ENCODE data around the gene ALPK3. TPM values are rescaled to one million over a fixed set of nuclear protein-coding genes. Genes with fewer than 3 reads are reported as not detected.

ALPK3 gene
- total RNA-seq, 1 donor from 2014 or later, result 13.5 TPM

GRCh38 chr15:84919106-84919667 lies 102.0 kb downstream of the ALPK3 start:
- DNase-seq (ENCODE audit: low read depth, low spot score), result no peak

GRCh38 chr15:84921121-84921520 lies 104.0 kb downstream of the ALPK3 start:
- DNase-seq (ENCODE audit: low read depth, low spot score), result no peak

- no peak for DNase-seq (ENCODE audit: low read depth, low spot score)
Measured at GRCh38 chr15:84922530-84922929, 105.4 kb downstream of the ALPK3 start.

Other genes starting within 250 kb of the ALPK3 start
- gene ZSCAN2, start 216.3 kb upstream of the ALPK3 start, total RNA-seq, result 11.5 and 14.1 TPM in 2 replicates
- 23.8 and 31.3 TPM in 2 replicates for gene WDR73, start 163.1 kb upstream of the ALPK3 start, total RNA-seq
- gene NMB, start 159.2 kb upstream of the ALPK3 start, total RNA-seq, result 4.9 and 7.3 TPM in 2 replicates
- 226 and 288 TPM in 2 replicates for gene SEC11A, start 101.2 kb upstream of the ALPK3 start, total RNA-seq
- 3.9 and 4.0 TPM in 2 replicates for gene ZNF592, start 68.8 kb upstream of the ALPK3 start, total RNA-seq
- not detected in 2 replicates for gene SLC28A1, start 67.3 kb downstream of the ALPK3 start, total RNA-seq
- 22.8 and 24.4 TPM in 2 replicates for gene PDE8A, start 164.5 kb downstream of the ALPK3 start, total RNA-seq